ENCODE data around the gene BBS7.

GRCh38 chr4:121875652-121876051, 5.4 kb upstream of the BBS7 start:
- no peak for TF ChIP-seq EZH2phosphoT487 (IDR thresholded peaks at IDR 0.05; ENCODE audit: borderline replicate concordance, low read depth, low read length)
- no peak for TF ChIP-seq CTCF (conservative IDR thresholded peaks at IDR 0.05; ENCODE audit: low read length)

Measured in OCI-LY7 (cell line).